HCT116 (cell line): ENCODE data around the gene PSME1. TPM values are rescaled to one million over a fixed set of nuclear protein-coding genes. Genes with fewer than 3 reads are reported as not detected.

Experiments used
- ATAC-seq: fragments of 200-7000 bp; cut with Tn5 transposase; 2 replicates; pipeline ENCODE4 v1.9.1; 2020; ENCODE audit warnings: mild to moderate bottlenecking, moderate library complexity
- BruUV-seq: library from RNA; stranded (reverse); fragments of 400-500 nt; replicated peaks from 2 replicates; lab custom pipeline; 2021; lab: Mats Ljungman, UMichigan
- CTCF ChIA-PET: fragments of 300-600 bp; sonication (Branson Sonifier 250); formaldehyde crosslinking; loops from one replicate; lab custom pipeline; 2021; ENCODE audit warnings: antibody characterized with exemption; lab: Charles Lee
- POLR2A ChIA-PET: fragments of 300-600, 350-600 bp; sonication (Branson Sonifier 250); formaldehyde crosslinking; loops from one replicate; lab custom pipeline; 2021; ENCODE audit warnings: antibody characterized with exemption; lab: Charles Lee
- RAD21 ChIA-PET, 2 experiments: fragments of 300-600 bp; sonication (Branson Sonifier 250); formaldehyde crosslinking; loops; one replicate each; lab custom pipeline; 2023; ENCODE audit warnings: low total read pairs in 2 of 2; ENCODE audit not compliant: uncharacterized antibody in 2 of 2, unreplicated experiment in 2 of 2, low non-redundant PET in 1 of 2; lab: Charles Lee
- DNase-seq: peaks from one replicate; pipeline ENCODE4 v3.0.0-alpha.2; 2010; ENCODE audit warnings: low read depth, low spot score
- H2AFZ ChIP-seq: fragments of 200-600 bp; shearing (Covaris generic), sonication (generic); 2 replicates; pipeline ENCODE4 v1.6.1; 2017; ENCODE audit warnings: low read depth, mixed run types, mixed read lengths, antibody characterized with exemption, low read length; ENCODE audit not compliant: poor library complexity, severe bottlenecking
- H3K27ac ChIP-seq: 2 replicates; pipeline ENCODE4 v1.5.1; 2012; ENCODE audit warnings: low read depth, low read length
- H3K27me3 ChIP-seq: fragments of 200-600 bp; sonication (generic); 2 replicates; pipeline ENCODE4 v1.6.1; 2016; ENCODE audit warnings: mixed run types, low read length, mixed read lengths; ENCODE audit not compliant: insufficient read depth
- H3K36me3 ChIP-seq, 2 experiments: fragments of 200-500 bp in 1 of 2; fragments of 200-600 bp in 1 of 2; sonication (Bioruptor generic) in 1 of 2; sonication (generic) in 1 of 2; 2 replicates each; pipeline versions ENCODE4 v1.5.1 to v1.6.1; 2014 to 2016; ENCODE audit warnings: low read length in 2 of 2, inconsistent platforms in 1 of 2, mixed read lengths in 1 of 2, mixed run types in 1 of 2; ENCODE audit not compliant: insufficient read depth in 2 of 2, control insufficient read depth in 1 of 2
- H3K4me1 ChIP-seq, 2 experiments: fragments of 200-600 bp in 1 of 2; sonication (generic) in 1 of 2; 2 replicates each; pipeline versions ENCODE4 v1.5.1 to v1.6.1; 2012 to 2017; ENCODE audit warnings: low read length in 2 of 2, inconsistent platforms in 1 of 2, mild to moderate bottlenecking in 1 of 2, mixed read lengths in 1 of 2, mixed run types in 1 of 2, moderate library complexity in 1 of 2; ENCODE audit not compliant: insufficient read depth in 2 of 2, control insufficient read depth in 1 of 2
- H3K4me2 ChIP-seq: fragments of 200-600 bp; sonication (generic); 2 replicates; pipeline ENCODE4 v1.6.1; 2017; ENCODE audit warnings: mixed run types, low read length, mixed read lengths
- H3K4me3 ChIP-seq, 2 experiments: fragments of 200-600 bp in 1 of 2; sonication (generic) in 1 of 2; replicated peaks in 1 of 2; 2 replicates each; pipeline ENCODE4 v1.5.1; 2011 to 2016; ENCODE audit warnings: low read length in 2 of 2, control low read depth in 1 of 2, low read depth in 1 of 2, mild to moderate bottlenecking in 1 of 2, mixed read lengths in 1 of 2, mixed run types in 1 of 2
- H3K79me2 ChIP-seq: fragments of 200-600 bp; sonication (generic); 2 replicates; pipeline ENCODE4 v1.6.1; 2017; ENCODE audit warnings: mild to moderate bottlenecking, mixed run types, low read length, moderate library complexity, mixed read lengths; ENCODE audit not compliant: insufficient read depth
- H3K9ac ChIP-seq: fragments of 200-600 bp; sonication (generic); 2 replicates; pipeline ENCODE4 v1.6.1; 2016; ENCODE audit warnings: low read length, mixed read lengths
- H3K9me2 ChIP-seq: fragments of 200-600 bp; sonication (generic), shearing (Covaris generic); 2 replicates; pipeline ENCODE4 v1.6.1; 2017; ENCODE audit warnings: mixed run types, mild to moderate bottlenecking, moderate library complexity; ENCODE audit not compliant: insufficient read depth
- H3K9me3 ChIP-seq, 2 experiments: fragments of 200-500 bp in 1 of 2; fragments of 200-600 bp in 1 of 2; sonication (Bioruptor generic) in 1 of 2; sonication (generic) in 1 of 2; 2 replicates each; pipeline ENCODE4 v1.6.1; 2014 to 2017; ENCODE audit warnings: low read length in 2 of 2, mixed read lengths in 2 of 2, inconsistent platforms in 1 of 2, low read depth in 1 of 2, mild to moderate bottlenecking in 1 of 2, mixed run types in 1 of 2, moderate library complexity in 1 of 2; ENCODE audit not compliant: control insufficient read depth in 1 of 2, insufficient read depth in 1 of 2
- H4K20me1 ChIP-seq: fragments of 200-600 bp; sonication (generic), shearing (Covaris generic); 2 replicates; pipeline ENCODE4 v1.6.1; 2017; ENCODE audit warnings: mixed run types, mild to moderate bottlenecking, moderate library complexity; ENCODE audit not compliant: insufficient read depth
- ATF3 ChIP-seq: IDR thresholded peaks from 2 replicates; pipeline ENCODE4 v1.6.1; 2012
- EGR1 ChIP-seq: IDR thresholded peaks from 2 replicates; pipeline ENCODE4 v1.6.1; 2012; ENCODE audit warnings: low read depth
- ELF1 ChIP-seq: IDR thresholded peaks from 2 replicates; pipeline ENCODE4 v1.6.1; 2012; ENCODE audit warnings: low read depth, borderline replicate concordance
- EZH2 ChIP-seq: fragments of 200-600 bp; sonication (generic); IDR thresholded peaks from 2 replicates; pipeline ENCODE4 v1.6.1; 2017; ENCODE audit warnings: antibody characterized with exemption, mixed run types
- EZH2phosphoT487 ChIP-seq: fragments of 200-600 bp; IDR thresholded peaks from 2 replicates; pipeline ENCODE4 v1.6.1; 2018; ENCODE audit warnings: antibody characterized with exemption, borderline replicate concordance
- RAD21 ChIP-seq: IDR thresholded peaks from 2 replicates; pipeline ENCODE4 v1.6.1; 2012; ENCODE audit warnings: low read depth, mild to moderate bottlenecking
- SP1 ChIP-seq: IDR thresholded peaks from 2 replicates; pipeline ENCODE4 v1.6.1; 2012; ENCODE audit warnings: low read depth
- YY1 ChIP-seq: IDR thresholded peaks from 2 replicates; pipeline ENCODE4 v1.6.1; 2011; ENCODE audit warnings: low read length, low read depth, moderate library complexity, mild to moderate bottlenecking; ENCODE audit not compliant: insufficient replicate concordance; ENCODE audit errors: extremely low read depth
- ZBTB33 ChIP-seq: IDR thresholded peaks from 2 replicates; pipeline ENCODE4 v1.6.1; 2011; ENCODE audit warnings: mild to moderate bottlenecking, low read length, moderate library complexity; ENCODE audit not compliant: insufficient replicate concordance; ENCODE audit errors: extremely low read depth
- ZNF274 ChIP-seq: fragments of 200-500 bp; sonication (Bioruptor generic); IDR thresholded peaks from 2 replicates; pipeline ENCODE4 v1.6.1; 2014; ENCODE audit warnings: mild to moderate bottlenecking, low read depth, low read length, inconsistent platforms
- intact Hi-C: fragments of 100-400 bp; cut with micrococcal nuclease; formaldehyde crosslinking; loops from 2 replicates; pipeline ENCODE4 v1.10.0; 2022
- total RNA-seq: library from RNA; stranded (reverse); gene quantifications from one replicate; pipeline ENCODE4 v1.2.1, GENCODE V29; 2021; ENCODE audit not compliant: unreplicated experiment

Gene PSME1
- total RNA-seq, 1 experiment from 2014 or later: 174 TPM

- no peaks in the 10 kb centered on the region for H3K79me2 ChIP-seq
- no peaks in the 10 kb centered on the region for H3K27me3 ChIP-seq
- no peaks in the 10 kb centered on the region for H4K20me1 ChIP-seq
- H2AFZ ChIP-seq: no peak overlapping the region
- ChIA-PET RAD21 (no interaction called here), CTCF (no interaction called here), POLR2A (no interaction called here)
- H3K36me3 ChIP-seq: peaks cover 6 to 11% of the 10 kb centered on the region in 2 experiments; a peak in 3 of 4 replicates
- no peak overlapping the region for H3K4me2 ChIP-seq
- no peak overlapping the region for H3K9ac ChIP-seq
- no peaks in the 10 kb centered on the region for H3K9me3 ChIP-seq
- no peaks in the 10 kb centered on the region for H3K9me2 ChIP-seq
- H3K4me3 ChIP-seq: no peak overlapping the region
- ATAC-seq (no peak), DNase-seq (no peak)
- BruUV-seq: no TSS peak
- peaks cover 7 to 14% of the 10 kb centered on the region in 2 experiments for H3K4me1 ChIP-seq
- H3K27ac ChIP-seq: no peak overlapping the region
- TF ChIP-seq EZH2phosphoT487 (no peak), ZNF274 (no peak), ATF3 (no peak), RAD21 (no peak), ZBTB33 (no peak), SP1 (no peak), ELF1 (no peak), EGR1 (no peak), EZH2 (no peak), YY1 (no peak)
- intact Hi-C loops: no loop called here
Observed at GRCh38 chr14:24165785-24166184, 29.8 kb downstream of the PSME1 start.
